HepG2 (cell line): ENCODE measurements around the gene SLC6A5. TPM values are rescaled to one million over a fixed set of nuclear protein-coding genes. Genes with fewer than 3 reads are reported as not detected.

ENCODE experiments used
- ATAC-seq: fragments of 200-7000 bp; cut with Tn5 transposase; 3 replicates; pipeline ENCODE4 v1.9.1; 2020; ENCODE audit warnings: mild to moderate bottlenecking, moderate library complexity
- BruUV-seq: library from RNA; stranded (reverse); fragments of 400-500 nt; replicated peaks from 2 replicates; lab custom pipeline; 2021; lab: Mats Ljungman, UMichigan
- CTCF ChIA-PET: fragments of 300-600 bp; formaldehyde crosslinking; extraction: SDS; loops from one replicate; lab custom pipeline; 2021; ENCODE audit warnings: low total read pairs, inconsistent platforms, low intra/inter-chr PET ratio; lab: Yijun Ruan, JAX
- POLR2A ChIA-PET: fragments of 350-600 bp; sonication (Branson Sonifier 250); formaldehyde crosslinking; loops from one replicate; lab custom pipeline; 2020; ENCODE audit warnings: antibody characterized with exemption, inconsistent platforms; lab: Yijun Ruan, JAX
- DNase-seq: peaks from one replicate; pipeline ENCODE4 v3.0.0-alpha.2; 2015; ENCODE audit warnings: low spot score
- FAIRE-seq: peaks from 3 replicates; lab custom pipeline; 2011; peaks lifted over from hg19 to GRCh38; lab: Jason Lieb, UNC
- H2AFZ ChIP-seq: one replicate; pipeline ENCODE4 v1.6.1; 2011; ENCODE audit warnings: low read length, inconsistent platforms
- H3K27ac ChIP-seq: fragments of 300-600 bp; 3 replicates; pipeline ENCODE4 v1.8.0; 2011; ENCODE audit warnings: mixed run types, mild to moderate bottlenecking, mixed read lengths, low read length, inconsistent platforms; ENCODE audit not compliant: insufficient read depth; ENCODE audit errors: extremely low read length
- H3K27me3 ChIP-seq, 2 experiments: fragments of 200-600 bp in 1 of 2; 2 replicates in 1 of 2; 3 replicates in 1 of 2; pipeline versions ENCODE4 v1.6.0 to v1.8.0; 2011; ENCODE audit warnings: low read length in 2 of 2, mild to moderate bottlenecking in 2 of 2, moderate library complexity in 2 of 2, inconsistent platforms in 1 of 2; ENCODE audit not compliant: insufficient read depth in 2 of 2, control insufficient read depth in 1 of 2
- H3K36me3 ChIP-seq, 2 experiments: fragments of 200-600 bp in 1 of 2; replicated peaks in 1 of 2; 2 replicates in 1 of 2; 3 replicates in 1 of 2; pipeline versions ENCODE4 v1.5.1 to v1.8.0; 2011; ENCODE audit warnings: low read length in 2 of 2, inconsistent platforms in 1 of 2; ENCODE audit not compliant: insufficient read depth in 2 of 2, control insufficient read depth in 1 of 2
- H3K4me1 ChIP-seq: 2 replicates; pipeline ENCODE4 v1.5.1; 2012; ENCODE audit warnings: low read length, inconsistent platforms; ENCODE audit not compliant: insufficient read depth
- H3K4me2 ChIP-seq: 2 replicates; pipeline ENCODE4 v1.6.0; 2011; ENCODE audit warnings: low read depth, low read length, inconsistent platforms
- H3K4me3 ChIP-seq, 3 experiments: fragments of 200-600 bp in 1 of 3; sonication (generic), shearing (Covaris generic) in 1 of 3; replicated peaks in 1 of 3; 2 replicates each; pipeline ENCODE4 v1.5.1; 2011 to 2016; ENCODE audit warnings: low read length in 3 of 3, inconsistent platforms in 2 of 3, low read depth in 2 of 3, mild to moderate bottlenecking in 2 of 3, control low read depth in 1 of 3, mixed read lengths in 1 of 3; ENCODE audit not compliant: insufficient read depth in 1 of 3
- H3K79me2 ChIP-seq: one replicate; pipeline ENCODE4 v1.6.1; 2011; ENCODE audit warnings: low read length, inconsistent platforms; ENCODE audit not compliant: insufficient read depth
- H3K9ac ChIP-seq: 2 replicates; pipeline ENCODE4 v1.6.0; 2011; ENCODE audit warnings: mild to moderate bottlenecking, low read depth, low read length, inconsistent platforms; ENCODE audit not compliant: insufficient read depth
- H3K9me3 ChIP-seq: 2 replicates; pipeline ENCODE4 v1.5.1; 2012; ENCODE audit warnings: mild to moderate bottlenecking, low read length
- H4K20me1 ChIP-seq: 2 replicates; pipeline ENCODE4 v1.6.0; 2011; ENCODE audit warnings: inconsistent platforms, mild to moderate bottlenecking, low read length, moderate library complexity; ENCODE audit not compliant: insufficient read depth
- CHD4 ChIP-seq: fragments of 200-600 bp; sonication (generic); IDR thresholded peaks from 2 replicates; pipeline ENCODE4 v1.7.0; 2017; ENCODE audit warnings: mild to moderate bottlenecking, low read length, borderline replicate concordance
- ERF ChIP-seq: IDR thresholded peaks from 2 replicates; pipeline ENCODE4 v1.6.1; 2018; ENCODE audit warnings: missing biosample characterization, missing genetic modification reagents
- MIXL1 ChIP-seq: IDR thresholded peaks from 2 replicates; pipeline ENCODE4 v1.6.1; 2016
- SAFB2 ChIP-seq: sonication (generic); formaldehyde crosslinking; IDR thresholded peaks from 2 replicates; pipeline ENCODE4 v1.5.1; 2020; ENCODE audit warnings: missing genetic modification reagents, low read depth, mild to moderate bottlenecking, borderline replicate concordance
- STAG1 ChIP-seq: sonication (generic); formaldehyde crosslinking; IDR thresholded peaks from 2 replicates; pipeline ENCODE4 v1.4.0; 2020; ENCODE audit warnings: missing genetic modification reagents
- TBL1XR1 ChIP-seq: fragments of 150-350 bp; IDR thresholded peaks from 2 replicates; pipeline ENCODE4 v1.6.1; 2014; ENCODE audit warnings: borderline replicate concordance, low read length; ENCODE audit not compliant: partially characterized antibody
- ZNF674 ChIP-seq: sonication (generic); formaldehyde crosslinking; IDR thresholded peaks from 2 replicates; pipeline ENCODE4 v1.5.0; 2020; ENCODE audit warnings: low read depth, mild to moderate bottlenecking, missing genetic modification reagents
- ZNF724P ChIP-seq: sonication (generic); formaldehyde crosslinking; IDR thresholded peaks from 2 replicates; pipeline ENCODE4 v1.8.0; 2022; ENCODE audit warnings: missing genetic modification reagents, borderline replicate concordance
- ZNF777 ChIP-seq: sonication (generic); formaldehyde crosslinking; IDR thresholded peaks from 2 replicates; pipeline ENCODE4 v1.4.0; 2020; ENCODE audit warnings: missing genetic modification reagents
- ZSCAN12 ChIP-seq: sonication (generic); formaldehyde crosslinking; IDR thresholded peaks from 2 replicates; pipeline ENCODE4 v1.9.0; 2021; ENCODE audit warnings: mild to moderate bottlenecking, missing genetic modification reagents
- WGBS: methylation state at CpG from one replicate; pipeline ENCODE4 v1.1.6; 2017; ENCODE audit warnings: low lambda C conversion rate; 5-methylcytosine and 5-hydroxymethylcytosine counted together
- in situ Hi-C: cut with HindIII; loops from 2 replicates; pipeline ENCODE4 v1.10.0; 2017; ENCODE audit warnings: low pct_unique_long_range_greater_than_20kb; ENCODE audit not compliant: extremely low pct_ligation_motif_present
- intact Hi-C: fragments of 100-400 bp; cut with micrococcal nuclease; formaldehyde crosslinking; loops from one replicate; pipeline ENCODE4 v1.10.0; 2022; ENCODE audit not compliant: unreplicated experiment
- polyA plus RNA-seq, 8 experiments: library from polyadenylated mRNA; depleted of rRNA in 3 of 8; stranded (reverse) in 7 of 8; unstranded in 1 of 8; fragments of >200 nt; fragmentation: Illumina TruSeq in 4 of 8; extraction: Trizol in 4 of 8; gene quantifications; 2 replicates each; pipeline versions ENCODE4 v1.2.1 to v1.2.3, GENCODE V29; 2011 to 2016; ENCODE audit warnings: low read depth in 4 of 8, missing spikeins in 1 of 8, mixed read lengths in 1 of 8; ENCODE audit not compliant: insufficient read depth in 1 of 8
- total RNA-seq, 5 experiments: library from RNA; depleted of rRNA; stranded (reverse); fragments of >200 nt; fragmentation: Illumina TruSeq; extraction: Trizol; gene quantifications; 2 replicates each; pipeline ENCODE4 v1.2.3, GENCODE V29; 2016; ENCODE audit warnings: low read depth in 1 of 5
- TF ChIP-seq, protein P1 (sequence below): sonication (generic); formaldehyde crosslinking; IDR thresholded peaks from 2 replicates; pipeline ENCODE4 v1.5.0; 2020; ENCODE audit warnings: mild to moderate bottlenecking, missing genetic modification reagents, moderate library complexity
- TF ChIP-seq, protein P2 (sequence below): sonication (generic); formaldehyde crosslinking; IDR thresholded peaks from 2 replicates; pipeline ENCODE4 v1.5.0; 2020; ENCODE audit warnings: missing genetic modification reagents
- TF ChIP-seq, protein P3 (sequence below): IDR thresholded peaks from 2 replicates; pipeline ENCODE4 v1.6.1; 2016; ENCODE audit warnings: low read depth, control low read depth
- TF ChIP-seq, protein P4 (sequence below): sonication (generic); formaldehyde crosslinking; IDR thresholded peaks from 2 replicates; pipeline ENCODE4 v1.5.1; 2020; ENCODE audit warnings: mild to moderate bottlenecking, missing genetic modification reagents, moderate library complexity
- TF ChIP-seq, protein P5 (sequence below): sonication (generic); formaldehyde crosslinking; IDR thresholded peaks from 2 replicates; pipeline ENCODE4 v1.5.0; 2020; ENCODE audit warnings: mild to moderate bottlenecking, low read depth, missing genetic modification reagents, borderline replicate concordance
- TF ChIP-seq, protein P6 (sequence below): fragments of 450-650 bp; IDR thresholded peaks from 2 replicates; pipeline ENCODE4 v1.6.1; 2017

The SLC6A5 gene
- total and polyA plus RNA-seq, 2 of the 13 experiments (the other 11 are each of a cell fraction or from before 2014, with no cell fraction given): not detected

DNA sequence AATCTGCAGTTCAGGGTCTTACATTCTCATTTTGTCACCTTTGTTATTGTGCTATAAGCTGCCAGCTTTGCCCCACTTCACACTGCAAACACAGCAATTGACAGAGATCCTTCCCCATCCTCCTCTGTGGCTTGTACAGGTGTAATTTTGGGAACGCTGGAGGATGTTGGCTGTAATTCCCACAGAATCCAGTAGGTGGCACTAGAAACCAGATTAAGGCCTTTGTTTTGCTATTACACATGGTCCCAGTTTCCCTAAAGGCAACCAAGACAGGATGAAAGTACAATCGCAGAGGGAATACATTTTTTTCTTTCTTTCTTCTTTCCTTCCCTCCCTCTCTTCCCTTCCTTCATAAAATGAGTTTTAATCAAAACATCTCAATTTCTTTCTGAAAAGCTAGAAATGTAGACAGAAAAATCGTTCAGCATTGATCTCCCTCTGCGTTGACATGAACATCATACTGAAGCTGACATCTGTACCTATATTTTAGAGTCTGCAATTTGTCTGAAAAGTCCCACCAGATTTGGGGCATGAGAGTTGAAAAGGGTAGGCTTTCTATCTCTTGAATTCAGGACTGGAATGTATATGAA is 48.7 kb downstream of the SLC6A5 start:
- peaks cover 0 to 20% of the 10 kb centered on the region in 2 experiments; a peak in 2 of 5 replicates for H3K27me3 ChIP-seq
- in situ Hi-C loops: loop anchor here (5.0 to 25.0 kb wide), 2 partner anchors 864 to 1664 kb away; no protein-coding TSS in a partner anchor
- BruUV-seq: no TSS peak
- 26% methylated on average over 4 of the region's 4 CpGs for WGBS
- no peaks in the 10 kb centered on the region for H3K4me1 ChIP-seq
- H4K20me1 ChIP-seq: no peaks in the 10 kb centered on the region
- no peak overlapping the region for H3K27ac ChIP-seq
- DNase-seq (peak; percentile 50), FAIRE-seq (peak; percentile 82), ATAC-seq (peak; percentile 76)
- H3K4me3 ChIP-seq: no peak overlapping the region
- H3K9me3 ChIP-seq: no peaks in the 10 kb centered on the region
- no peak overlapping the region for H3K9ac ChIP-seq
- CTCF ChIA-PET: interaction anchor here (0.7 to 2.8 kb wide), 6 partner anchors 24 to 1656 kb away, joined by 3 to 16 read pairs (median 4); no protein-coding TSS in a partner anchor
- no peak overlapping the region for H2AFZ ChIP-seq
- no peak overlapping the region for H3K4me2 ChIP-seq
- POLR2A ChIA-PET: no interaction called here
- no peaks in the 10 kb centered on the region for H3K36me3 ChIP-seq
- H3K79me2 ChIP-seq: no peaks in the 10 kb centered on the region
- intact Hi-C loops: loop anchor here (1.0 kb wide), 1 partner anchor 24 kb away; no protein-coding TSS in a partner anchor
- TF ChIP-seq TBL1XR1 (no peak), ERF (CRISPR knock-in tag) (0 out of 2 replicates have a peak, but pooled peaks have one; percentile 21), ZNF777 (CRISPR knock-in tag) (no peak), CHD4 (no peak), ZNF724P (CRISPR knock-in tag) (no peak), ZSCAN12 (CRISPR knock-in tag) (no peak), MIXL1 (CRISPR knock-in tag) (0 out of 2 replicates have a peak, but pooled peaks have one; percentile 30), ZNF674 (CRISPR knock-in tag) (no peak), SAFB2 (CRISPR knock-in tag) (no peak), STAG1 (CRISPR knock-in tag) (peak; percentile 90)
- TF ChIP-seq, protein P1, sequence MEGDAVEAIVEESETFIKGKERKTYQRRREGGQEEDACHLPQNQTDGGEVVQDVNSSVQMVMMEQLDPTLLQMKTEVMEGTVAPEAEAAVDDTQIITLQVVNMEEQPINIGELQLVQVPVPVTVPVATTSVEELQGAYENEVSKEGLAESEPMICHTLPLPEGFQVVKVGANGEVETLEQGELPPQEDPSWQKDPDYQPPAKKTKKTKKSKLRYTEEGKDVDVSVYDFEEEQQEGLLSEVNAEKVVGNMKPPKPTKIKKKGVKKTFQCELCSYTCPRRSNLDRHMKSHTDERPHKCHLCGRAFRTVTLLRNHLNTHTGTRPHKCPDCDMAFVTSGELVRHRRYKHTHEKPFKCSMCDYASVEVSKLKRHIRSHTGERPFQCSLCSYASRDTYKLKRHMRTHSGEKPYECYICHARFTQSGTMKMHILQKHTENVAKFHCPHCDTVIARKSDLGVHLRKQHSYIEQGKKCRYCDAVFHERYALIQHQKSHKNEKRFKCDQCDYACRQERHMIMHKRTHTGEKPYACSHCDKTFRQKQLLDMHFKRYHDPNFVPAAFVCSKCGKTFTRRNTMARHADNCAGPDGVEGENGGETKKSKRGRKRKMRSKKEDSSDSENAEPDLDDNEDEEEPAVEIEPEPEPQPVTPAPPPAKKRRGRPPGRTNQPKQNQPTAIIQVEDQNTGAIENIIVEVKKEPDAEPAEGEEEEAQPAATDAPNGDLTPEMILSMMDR (CRISPR knock-in tag): peak; percentile 85
- TF ChIP-seq, protein P2, sequence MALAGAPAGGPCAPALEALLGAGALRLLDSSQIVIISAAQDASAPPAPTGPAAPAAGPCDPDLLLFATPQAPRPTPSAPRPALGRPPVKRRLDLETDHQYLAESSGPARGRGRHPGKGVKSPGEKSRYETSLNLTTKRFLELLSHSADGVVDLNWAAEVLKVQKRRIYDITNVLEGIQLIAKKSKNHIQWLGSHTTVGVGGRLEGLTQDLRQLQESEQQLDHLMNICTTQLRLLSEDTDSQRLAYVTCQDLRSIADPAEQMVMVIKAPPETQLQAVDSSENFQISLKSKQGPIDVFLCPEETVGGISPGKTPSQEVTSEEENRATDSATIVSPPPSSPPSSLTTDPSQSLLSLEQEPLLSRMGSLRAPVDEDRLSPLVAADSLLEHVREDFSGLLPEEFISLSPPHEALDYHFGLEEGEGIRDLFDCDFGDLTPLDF: no peak
- TF ChIP-seq, protein P3, sequence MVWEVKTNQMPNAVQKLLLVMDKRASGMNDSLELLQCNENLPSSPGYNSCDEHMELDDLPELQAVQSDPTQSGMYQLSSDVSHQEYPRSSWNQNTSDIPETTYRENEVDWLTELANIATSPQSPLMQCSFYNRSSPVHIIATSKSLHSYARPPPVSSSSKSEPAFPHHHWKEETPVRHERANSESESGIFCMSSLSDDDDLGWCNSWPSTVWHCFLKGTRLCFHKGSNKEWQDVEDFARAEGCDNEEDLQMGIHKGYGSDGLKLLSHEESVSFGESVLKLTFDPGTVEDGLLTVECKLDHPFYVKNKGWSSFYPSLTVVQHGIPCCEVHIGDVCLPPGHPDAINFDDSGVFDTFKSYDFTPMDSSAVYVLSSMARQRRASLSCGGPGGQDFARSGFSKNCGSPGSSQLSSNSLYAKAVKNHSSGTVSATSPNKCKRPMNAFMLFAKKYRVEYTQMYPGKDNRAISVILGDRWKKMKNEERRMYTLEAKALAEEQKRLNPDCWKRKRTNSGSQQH (CRISPR knock-in tag): no peak
- TF ChIP-seq, protein P4, sequence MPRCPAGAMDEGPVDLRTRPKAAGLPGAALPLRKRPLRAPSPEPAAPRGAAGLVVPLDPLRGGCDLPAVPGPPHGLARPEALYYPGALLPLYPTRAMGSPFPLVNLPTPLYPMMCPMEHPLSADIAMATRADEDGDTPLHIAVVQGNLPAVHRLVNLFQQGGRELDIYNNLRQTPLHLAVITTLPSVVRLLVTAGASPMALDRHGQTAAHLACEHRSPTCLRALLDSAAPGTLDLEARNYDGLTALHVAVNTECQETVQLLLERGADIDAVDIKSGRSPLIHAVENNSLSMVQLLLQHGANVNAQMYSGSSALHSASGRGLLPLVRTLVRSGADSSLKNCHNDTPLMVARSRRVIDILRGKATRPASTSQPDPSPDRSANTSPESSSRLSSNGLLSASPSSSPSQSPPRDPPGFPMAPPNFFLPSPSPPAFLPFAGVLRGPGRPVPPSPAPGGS (CRISPR knock-in tag): no peak
- TF ChIP-seq, protein P5, sequence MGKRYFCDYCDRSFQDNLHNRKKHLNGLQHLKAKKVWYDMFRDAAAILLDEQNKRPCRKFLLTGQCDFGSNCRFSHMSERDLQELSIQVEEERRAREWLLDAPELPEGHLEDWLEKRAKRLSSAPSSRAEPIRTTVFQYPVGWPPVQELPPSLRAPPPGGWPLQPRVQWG (CRISPR knock-in tag): no peak
- TF ChIP-seq, protein P6, sequence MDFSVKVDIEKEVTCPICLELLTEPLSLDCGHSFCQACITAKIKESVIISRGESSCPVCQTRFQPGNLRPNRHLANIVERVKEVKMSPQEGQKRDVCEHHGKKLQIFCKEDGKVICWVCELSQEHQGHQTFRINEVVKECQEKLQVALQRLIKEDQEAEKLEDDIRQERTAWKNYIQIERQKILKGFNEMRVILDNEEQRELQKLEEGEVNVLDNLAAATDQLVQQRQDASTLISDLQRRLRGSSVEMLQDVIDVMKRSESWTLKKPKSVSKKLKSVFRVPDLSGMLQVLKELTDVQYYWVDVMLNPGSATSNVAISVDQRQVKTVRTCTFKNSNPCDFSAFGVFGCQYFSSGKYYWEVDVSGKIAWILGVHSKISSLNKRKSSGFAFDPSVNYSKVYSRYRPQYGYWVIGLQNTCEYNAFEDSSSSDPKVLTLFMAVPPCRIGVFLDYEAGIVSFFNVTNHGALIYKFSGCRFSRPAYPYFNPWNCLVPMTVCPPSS: no peak
